A673 (cell line): ENCODE results near the gene OR7A5.
"Not testable (repeated sequence)": the region's sequence is repeated elsewhere in the genome, so short reads cannot be mapped to it uniquely, and the experiment has no call there.

ENCODE experiments used
- CTCF ChIP-seq: fragments of 300-800, 200-600 bp; sonication (generic); conservative IDR thresholded peaks from 2 replicates; pipeline ENCODE4 v1.5.1; 2017; ENCODE audit warnings: low read depth, mild to moderate bottlenecking, antibody characterized with exemption, low read length, moderate library complexity, mixed read lengths
- EZH2 ChIP-seq: fragments of 200-600 bp; sonication (generic); IDR thresholded peaks from 2 replicates; pipeline ENCODE4 v1.6.1; 2017; ENCODE audit warnings: borderline replicate concordance, low read depth, mild to moderate bottlenecking, mixed read lengths, antibody characterized with exemption, low read length; ENCODE audit not compliant: poor library complexity, severe bottlenecking

- not testable (repeated sequence) for TF ChIP-seq CTCF, EZH2
Measured at GRCh38 chr19:14781713-14782536, 53.1 kb downstream of the OR7A5 start.
